ENCODE data around the gene RET. TPM values are rescaled to one million over a fixed set of nuclear protein-coding genes. Genes with fewer than 3 reads are reported as not detected.

The RET gene
- total RNA-seq, 1 experiment from 2014 or later, result 0.15 TPM

DNA sequence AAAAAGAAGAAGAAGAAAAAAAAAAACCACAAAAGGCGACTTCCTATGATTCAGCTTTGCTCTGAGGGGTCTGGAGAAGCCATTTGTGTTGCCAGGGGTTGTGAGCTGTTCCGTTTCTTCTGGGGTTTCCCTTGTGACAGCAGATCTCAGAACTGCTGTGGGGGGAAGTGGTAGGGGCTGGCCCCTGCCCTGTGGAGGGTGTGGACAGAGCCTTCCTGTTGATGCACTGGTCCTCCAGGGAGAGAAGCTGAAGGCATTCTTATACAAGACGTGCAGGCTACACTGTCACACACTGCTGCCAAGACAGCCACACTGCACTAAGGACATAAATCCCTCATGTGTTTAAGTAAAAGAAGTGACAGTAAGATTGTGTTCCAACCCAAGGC is 44.1 kb downstream of the RET start:
- no peak for DNase-seq (ENCODE audit: low read depth)

GRCh38 chr10:43121444-43121843 is 44.6 kb downstream of the RET start:
- DNase-seq (ENCODE audit: low read depth), result no peak

DNA sequence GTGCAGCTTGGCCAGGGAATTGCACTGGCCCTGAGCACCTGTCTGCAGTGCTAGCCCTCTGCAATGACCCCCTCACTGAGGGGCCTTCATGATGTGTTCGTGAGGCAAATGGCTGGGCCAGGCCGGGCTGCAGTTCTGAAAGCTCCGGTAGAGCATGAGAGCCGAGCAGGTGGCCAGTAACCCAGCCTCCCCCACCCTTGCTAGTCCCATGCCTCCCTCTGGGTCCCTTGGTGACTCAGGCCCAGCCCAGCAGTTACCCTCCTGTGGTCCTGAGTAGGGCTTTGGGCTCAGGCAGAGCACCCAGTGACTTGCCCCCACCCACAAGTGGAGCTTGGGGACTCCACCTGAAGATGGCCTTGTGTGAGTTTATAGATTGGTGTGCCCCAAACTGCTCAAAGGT is 45.2 kb downstream of the RET start:
- DNase-seq (ENCODE audit: low read depth), result no peak

DNA sequence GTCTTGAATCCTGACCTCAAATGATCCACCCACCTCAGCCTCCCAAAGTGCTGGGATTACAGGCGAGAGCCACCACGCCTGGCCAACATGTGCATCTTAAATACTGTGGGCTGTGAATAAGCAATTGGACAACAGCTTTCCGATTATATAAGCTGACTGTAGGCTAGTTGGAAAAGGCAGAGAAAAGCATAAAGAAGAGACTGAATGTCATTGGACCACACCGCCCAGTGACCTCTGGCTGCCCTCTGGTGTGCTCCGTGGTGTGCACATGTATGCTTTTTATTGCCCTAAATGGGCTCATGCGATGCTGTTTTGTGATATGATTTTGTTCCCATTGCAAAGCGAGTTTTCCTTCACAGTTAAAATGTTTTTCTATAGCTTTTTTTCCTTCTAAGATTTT is 46.0 kb downstream of the RET start:
- no peak for DNase-seq (ENCODE audit: low read depth)

GRCh38 chr10:43123361-43124093 is 46.7 kb downstream of the RET start:
- DNase-seq (ENCODE audit: low read depth), result no peak

- DNase-seq (ENCODE audit: low read depth), result no peak
Observed at GRCh38 chr10:43124094-43124521, 47.2 kb downstream of the RET start.

DNA sequence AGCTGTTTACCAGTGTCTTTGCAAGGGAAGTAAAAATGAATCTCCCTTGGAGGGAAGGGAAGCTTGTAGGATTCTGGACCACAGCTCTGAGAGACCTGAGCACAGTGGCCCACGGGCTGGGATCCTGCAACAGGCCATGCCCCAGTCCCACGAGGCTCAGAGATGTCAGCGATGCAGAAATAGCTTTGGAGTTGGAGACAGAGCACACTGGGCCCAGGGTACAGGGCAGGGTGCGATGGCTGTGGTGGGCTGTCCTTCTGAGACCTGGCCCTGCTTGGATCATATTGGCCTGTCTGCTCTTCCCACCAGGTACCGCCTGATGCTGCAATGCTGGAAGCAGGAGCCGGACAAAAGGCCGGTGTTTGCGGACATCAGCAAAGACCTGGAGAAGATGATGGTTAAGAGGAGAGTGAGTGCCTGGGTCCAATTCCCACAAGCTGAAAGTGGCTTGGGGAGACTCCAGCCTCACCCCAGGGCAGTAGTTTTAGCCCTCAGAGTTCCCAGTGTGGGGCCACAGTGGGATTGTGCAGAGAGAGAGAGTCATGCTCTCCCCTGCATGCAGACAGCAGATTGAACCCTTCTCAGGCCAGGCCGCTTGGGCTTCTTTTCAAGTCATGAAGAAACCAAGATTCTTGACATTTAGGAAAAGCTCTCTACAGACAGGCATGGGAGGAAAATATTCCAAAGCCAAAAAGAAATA is 47.9 kb downstream of the RET start:
- no peak for DNase-seq (ENCODE audit: low read depth)

DNA sequence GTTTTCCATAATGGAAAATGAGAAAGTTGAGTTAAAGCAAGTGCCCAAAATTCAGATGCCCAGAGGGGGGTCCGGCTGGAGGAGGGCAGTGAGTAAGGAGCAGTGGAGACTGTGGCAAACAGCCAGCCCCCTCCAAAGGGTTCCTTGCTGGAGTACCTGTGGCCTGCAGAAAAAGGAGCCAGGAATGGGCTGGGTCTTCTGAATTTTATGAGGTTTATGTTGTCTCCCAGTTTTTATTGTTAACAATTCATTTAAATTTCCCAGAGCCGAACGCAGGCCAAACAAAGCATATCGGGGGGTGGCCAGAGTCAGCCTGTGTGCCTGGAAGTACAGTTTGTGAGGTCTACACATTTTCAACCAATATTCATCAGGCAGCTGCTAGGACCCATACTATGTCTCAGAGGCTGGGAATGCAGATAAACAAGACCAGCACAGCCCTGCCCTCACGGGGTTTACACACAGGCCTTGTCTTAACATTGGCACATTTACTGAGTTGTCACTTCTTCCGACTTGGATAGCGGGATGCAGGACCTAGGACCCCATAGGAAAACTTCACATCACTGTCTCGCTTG is 48.5 kb downstream of the RET start:
- DNase-seq (ENCODE audit: low read depth), result no peak

- no peak for DNase-seq (ENCODE audit: low read depth)
Observed at GRCh38 chr10:43125881-43126731, 49.2 kb downstream of the RET start.

DNA sequence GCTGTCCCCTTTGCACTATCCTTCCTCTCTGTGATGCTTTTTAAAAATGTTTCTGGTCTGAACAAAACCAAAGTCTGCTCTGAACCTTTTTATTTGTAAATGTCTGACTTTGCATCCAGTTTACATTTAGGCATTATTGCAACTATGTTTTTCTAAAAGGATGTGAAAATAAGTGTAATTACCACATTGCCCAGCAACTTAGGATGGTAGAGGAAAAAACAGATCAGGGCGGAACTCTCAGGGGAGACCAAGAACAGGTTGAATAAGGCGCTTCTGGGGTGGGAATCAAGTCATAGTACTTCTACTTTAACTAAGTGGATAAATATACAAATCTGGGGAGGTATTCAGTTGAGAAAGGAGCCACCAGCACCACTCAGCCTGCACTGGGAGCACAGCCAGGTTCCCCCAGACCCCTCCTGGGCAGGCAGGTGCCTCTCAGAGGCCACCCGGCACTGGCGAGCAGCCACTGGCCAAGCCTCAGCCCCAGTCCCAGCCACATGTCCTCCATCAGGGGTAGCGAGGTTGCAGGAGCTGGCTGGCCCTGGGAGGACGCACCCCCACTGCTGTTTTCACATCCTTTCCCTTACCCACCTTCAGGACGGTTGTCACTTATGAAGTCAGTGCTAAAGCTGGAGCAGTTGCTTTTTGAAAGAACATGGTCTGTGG is 50.0 kb downstream of the RET start:
- DNase-seq (ENCODE audit: low read depth), result no peak

GRCh38 chr10:43127442-43127841 is 50.6 kb downstream of the RET start:
- no peak for DNase-seq (ENCODE audit: low read depth)

GRCh38 chr10:43128331-43128730 is 51.5 kb downstream of the RET start:
- DNase-seq (ENCODE audit: low read depth), result peak; percentile 25

GRCh38 chr10:43128958-43129706 is 52.3 kb downstream of the RET start:
- peak; percentile 93 for DNase-seq (ENCODE audit: low read depth)

- DNase-seq (ENCODE audit: low read depth), result no peak
Observed at GRCh38 chr10:43130770-43131171, 53.9 kb downstream of the RET start.

GRCh38 chr10:43131256-43131655 is 54.4 kb downstream of the RET start:
- DNase-seq (ENCODE audit: low read depth), result no peak

GRCh38 chr10:43131906-43132305 is 55.0 kb downstream of the RET start:
- DNase-seq (ENCODE audit: low read depth), result no peak

- no peak for DNase-seq (ENCODE audit: low read depth)
Observed at GRCh38 chr10:43132867-43133787, 56.3 kb downstream of the RET start.

- DNase-seq (ENCODE audit: low read depth), result peak; percentile 19
Observed at GRCh38 chr10:43134126-43134905, 57.4 kb downstream of the RET start.

- DNase-seq (ENCODE audit: low read depth), result no peak
Observed at GRCh38 chr10:43135064-43135463, 58.2 kb downstream of the RET start.

All from M059J (cell line).